TTC549 (cell line): ENCODE data around the gene SAPCD1.

ENCODE experiments used
- FAIRE-seq: peaks from 2 replicates; lab custom pipeline; 2012; peaks lifted over from hg19 to GRCh38; lab: Jason Lieb, UNC

The SAPCD1 gene

DNA sequence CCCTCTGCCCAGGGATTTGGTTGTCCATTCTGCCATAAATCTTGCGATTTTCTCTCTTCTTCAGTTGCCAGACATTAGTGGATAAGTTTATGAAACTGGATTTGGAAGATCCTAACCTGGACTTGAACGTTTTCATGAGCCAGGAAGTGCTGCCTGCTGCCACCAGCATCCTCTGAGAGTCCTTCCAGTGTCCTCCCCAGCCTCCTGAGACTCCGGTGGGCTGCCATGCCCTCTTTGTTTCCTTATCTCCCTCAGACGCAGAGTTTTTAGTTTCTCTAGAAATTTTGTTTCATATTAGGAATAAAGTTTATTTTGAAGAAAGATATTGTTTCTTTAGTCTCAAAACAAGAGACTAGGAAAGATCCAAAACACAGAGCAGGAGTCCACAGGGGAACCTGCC is at the start of gene SAPCD1:
TSS of gene SAPCD1 (plus strand) at position 301 of the 400 bp plus-strand sequence. CDS start 399 bp downstream, outside the sequence.
- no peak for FAIRE-seq

DNA sequence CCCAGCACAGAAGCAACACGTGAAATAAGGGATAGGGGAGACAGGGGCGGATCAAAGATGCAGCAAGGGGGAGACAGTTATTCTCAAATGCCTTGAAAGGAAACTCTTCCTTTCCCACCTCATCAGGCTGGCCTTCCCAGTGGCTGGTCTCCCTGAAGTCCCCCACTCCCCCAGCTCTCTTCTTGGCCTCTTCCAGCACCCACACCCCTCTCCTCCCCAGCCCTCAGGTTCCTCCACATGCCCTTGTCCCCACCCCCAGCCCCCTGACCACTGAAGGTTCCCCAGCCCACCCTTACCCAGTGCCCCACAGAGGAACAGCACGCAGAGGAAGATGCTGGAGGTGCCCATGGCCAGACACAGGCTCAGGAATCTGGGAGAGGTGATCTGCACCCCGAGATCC is 49.0 kb upstream of the SAPCD1 start:
- no peak for FAIRE-seq

DNA sequence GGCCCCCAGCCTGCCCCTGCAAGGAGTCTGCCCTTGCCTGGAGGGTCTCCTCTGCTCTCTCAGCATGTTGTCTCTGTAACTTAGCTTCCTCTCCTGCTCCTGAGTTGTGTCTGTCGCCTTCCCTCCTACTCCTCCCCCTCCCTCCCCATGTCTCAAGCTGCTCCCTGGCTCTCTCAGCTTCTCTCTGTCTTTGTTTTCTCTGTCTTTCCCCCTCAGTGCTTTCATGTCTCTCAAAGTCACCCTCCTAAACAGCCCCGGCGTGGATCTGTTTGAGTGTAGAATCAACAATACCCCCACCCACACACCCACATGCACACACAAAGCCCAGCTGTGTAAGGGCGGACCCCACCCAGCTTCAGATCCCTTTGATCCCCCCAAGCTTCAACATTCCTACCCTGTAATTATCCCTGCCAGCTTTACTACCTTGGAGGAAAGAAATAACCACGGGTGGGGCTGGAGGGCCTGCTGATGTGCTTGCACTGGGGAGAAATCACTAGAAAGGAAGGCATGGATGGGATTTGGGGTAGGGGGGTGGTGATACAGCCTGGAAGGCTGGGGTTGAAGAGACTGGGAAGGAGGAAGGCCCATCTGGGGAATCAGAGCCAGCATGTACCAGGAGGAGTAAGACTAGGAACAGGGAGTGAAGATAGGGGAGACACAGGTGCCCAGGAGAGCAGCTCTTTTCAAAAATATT is 48.3 kb upstream of the SAPCD1 start:
- no peak for FAIRE-seq

DNA sequence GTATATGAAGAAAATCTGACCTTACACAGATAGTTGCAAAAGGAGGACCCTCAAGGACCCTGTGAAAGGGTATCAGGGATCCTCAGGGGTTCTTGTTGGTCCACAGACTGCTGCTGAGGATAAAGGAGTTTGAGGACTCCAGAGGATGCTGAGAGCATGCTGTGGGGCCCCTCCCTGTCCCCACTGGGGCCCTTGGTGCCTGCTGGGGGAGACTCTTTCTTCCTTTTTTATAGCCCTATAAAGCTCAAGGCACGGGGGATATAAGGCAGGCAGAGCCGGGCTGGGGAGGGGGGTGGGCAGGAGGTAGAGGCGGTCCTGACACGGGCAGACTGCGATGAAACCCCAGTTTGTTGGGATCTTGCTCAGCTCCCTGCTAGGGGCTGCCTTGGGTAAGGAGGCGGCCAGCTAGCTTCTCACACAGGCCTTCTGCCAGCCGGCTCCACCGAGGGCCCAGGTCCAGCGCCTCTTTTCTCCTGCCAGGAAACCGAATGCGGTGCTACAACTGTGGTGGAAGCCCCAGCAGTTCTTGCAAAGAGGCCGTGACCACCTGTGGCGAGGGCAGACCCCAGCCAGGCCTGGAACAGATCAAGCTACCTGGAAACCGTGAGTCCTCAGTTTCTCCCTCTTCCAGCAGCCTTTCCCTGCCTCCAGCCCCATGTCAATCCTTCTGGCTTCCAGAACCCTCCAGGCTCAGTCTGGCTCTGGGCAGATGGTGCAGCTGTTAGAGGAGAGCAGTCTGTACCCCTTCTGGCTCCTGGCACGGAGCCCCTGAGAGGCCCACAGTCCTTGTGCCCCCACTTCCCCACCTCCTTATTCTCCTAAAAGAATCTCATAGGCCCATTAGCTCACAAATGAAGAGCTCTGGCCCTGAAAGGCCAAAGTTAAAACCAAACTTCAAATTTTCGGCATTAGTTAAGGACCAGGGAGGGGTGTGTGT is 47.2 kb upstream of the SAPCD1 start, which contains the start of gene LY6G6D:
TSS of gene LY6G6D (plus strand) at position 327 of the 937 bp plus-strand sequence. CDS start at position 335, 8 bp downstream.
- no peak for FAIRE-seq

DNA sequence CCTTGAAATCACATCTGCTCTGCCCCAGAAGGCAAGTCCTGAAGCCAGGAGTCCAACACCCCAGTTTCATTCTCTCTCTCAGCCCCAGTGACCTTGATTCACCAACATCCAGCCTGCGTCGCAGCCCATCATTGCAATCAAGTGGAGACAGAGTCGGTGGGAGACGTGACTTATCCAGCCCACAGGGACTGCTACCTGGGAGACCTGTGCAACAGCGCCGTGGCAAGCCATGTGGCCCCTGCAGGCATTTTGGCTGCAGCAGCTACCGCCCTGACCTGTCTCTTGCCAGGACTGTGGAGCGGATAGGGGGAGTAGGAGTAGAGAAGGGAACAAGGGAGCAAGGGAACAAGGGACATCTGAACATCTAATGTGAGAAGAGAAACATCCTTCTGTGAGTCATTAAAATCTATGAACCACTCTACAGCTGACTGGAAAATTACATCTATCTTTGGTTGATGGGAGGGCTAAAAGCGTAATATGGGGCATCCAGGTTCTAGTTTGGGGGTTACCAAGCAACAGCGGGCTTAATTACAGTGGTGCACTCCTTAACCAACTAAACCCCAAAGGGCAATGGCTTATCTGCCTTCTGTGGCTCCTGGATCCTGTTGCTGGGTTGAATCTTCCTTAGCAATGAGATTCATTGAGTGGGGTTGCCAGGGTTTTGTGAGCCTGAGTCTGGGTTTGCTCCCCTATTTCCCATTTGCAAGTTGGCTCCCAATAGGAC is 44.8 kb upstream of the SAPCD1 start:
- FAIRE-seq: no peak

DNA sequence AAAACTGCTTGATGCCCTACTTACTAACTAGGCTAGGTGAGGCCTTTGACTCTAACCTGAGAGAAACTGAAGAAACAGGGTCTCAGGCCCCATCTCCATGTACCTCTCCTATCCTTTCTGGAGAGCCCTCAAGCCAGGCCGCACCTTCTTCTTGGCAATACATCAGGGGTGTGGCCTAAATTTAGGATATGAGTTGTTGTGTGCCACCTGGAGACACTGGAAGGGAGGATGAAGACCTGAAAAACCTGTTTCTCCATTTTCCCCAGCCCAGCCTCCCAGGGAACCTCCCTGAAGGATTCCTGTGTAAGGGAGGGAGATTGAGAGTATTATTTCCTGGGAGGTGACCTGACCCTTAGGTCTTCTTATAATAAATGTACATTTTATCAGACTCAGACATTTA is 44.2 kb upstream of the SAPCD1 start:
- FAIRE-seq: no peak

DNA sequence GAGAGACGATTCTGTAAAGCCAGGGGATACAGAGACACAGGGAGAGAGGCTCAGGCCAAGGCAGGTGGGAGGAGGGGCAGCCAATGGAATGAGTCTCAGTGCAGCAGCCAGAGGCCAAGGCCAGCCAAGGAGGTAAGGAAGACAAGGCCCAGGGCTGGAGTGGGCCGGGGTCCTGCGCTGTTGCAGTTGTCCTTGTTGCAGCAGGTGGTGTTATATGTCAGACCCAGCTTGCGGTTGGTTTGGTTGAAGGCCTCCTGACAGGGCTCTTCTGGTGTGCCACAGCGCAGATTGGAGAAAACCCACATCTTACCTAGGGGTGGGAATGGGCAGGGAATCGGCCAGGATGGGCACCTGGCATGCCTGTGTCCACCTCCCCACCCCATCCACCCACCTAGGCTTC is 43.5 kb upstream of the SAPCD1 start:
- FAIRE-seq: no peak

DNA sequence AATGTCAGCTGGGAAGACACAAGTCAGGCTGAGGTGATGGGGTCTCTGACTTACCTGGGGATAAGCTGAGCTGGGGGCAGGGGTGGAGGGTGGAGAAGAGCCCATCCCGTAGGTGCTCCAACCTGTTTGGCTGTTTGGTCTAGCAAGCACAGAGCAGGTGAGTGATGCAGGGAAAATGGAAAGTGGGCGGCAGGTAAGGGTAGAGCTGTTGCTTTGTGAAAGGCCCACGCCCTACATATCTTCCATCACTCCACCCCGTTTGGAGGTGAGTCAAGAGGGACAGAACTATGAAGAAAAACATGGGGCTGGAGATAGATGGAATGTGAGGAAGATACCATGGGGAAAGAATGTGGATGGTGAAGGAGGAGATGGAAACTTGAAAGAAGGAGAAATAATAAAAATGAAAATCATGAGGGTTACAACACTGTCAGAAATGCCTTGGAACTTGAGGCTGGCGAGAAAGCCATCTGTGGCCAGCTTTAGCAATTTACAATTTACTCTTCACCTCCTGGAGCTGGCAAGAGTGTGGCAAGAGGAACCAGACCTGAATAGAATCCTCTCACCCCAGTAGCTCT is 42.2 kb upstream of the SAPCD1 start:
- no peak for FAIRE-seq

DNA sequence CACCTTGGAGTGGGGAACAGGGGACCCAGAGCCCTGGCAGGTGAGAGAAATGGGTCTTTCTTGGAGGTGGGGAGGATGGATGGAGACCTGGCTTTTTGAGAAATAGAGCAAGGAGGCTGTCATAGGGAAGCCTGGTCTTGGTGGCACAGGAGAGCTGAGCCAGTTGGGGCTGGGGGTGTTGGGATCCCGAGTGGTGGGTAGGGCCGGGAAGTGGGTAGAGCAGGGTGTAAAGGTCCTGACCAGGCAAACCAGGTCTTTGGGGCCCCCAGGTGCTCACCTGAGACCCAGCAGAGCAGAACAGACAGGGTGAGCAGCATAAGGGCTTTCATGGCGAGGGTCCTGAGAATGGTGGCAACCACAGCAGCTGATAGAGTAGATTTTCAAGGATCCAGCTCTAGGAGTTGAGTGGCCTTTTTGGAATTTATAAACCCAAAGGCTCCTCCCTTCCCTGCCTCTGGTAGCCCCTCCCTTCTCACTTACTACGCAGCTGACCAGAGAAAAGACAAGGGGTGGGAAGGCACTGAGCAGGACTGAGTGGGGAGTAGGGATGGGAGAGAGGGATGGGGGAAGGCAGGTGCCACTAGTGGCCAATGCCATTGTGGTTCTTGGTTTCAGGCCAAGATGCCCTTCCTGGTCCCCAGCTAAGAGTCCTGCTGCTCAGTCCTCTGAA is 41.0 kb upstream of the SAPCD1 start, which contains the start of gene LY6G6C:
TSS of gene LY6G6C (minus strand) at position 396 of the 670 bp plus-strand sequence. CDS start at position 329, 67 bp downstream.
- FAIRE-seq: no peak

DNA sequence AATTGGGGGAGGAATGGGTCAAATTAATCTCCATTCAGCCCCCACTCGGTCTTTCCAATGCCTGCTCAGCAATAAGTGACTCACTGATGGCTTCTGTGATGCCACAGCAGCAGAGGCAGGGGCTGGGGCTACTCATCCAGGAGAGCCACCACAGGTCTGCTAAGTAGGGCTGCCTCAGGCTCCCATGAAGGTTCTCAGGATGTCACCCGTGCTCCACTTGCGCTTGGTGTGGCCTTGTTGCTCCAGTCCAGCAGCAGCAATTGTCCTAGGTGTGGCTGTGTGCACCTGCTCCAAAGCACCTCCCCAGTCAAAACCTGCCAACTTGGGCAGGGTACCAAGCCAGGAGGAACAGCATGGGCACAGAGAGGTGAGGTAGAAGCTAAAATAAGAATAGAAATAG is 40.3 kb upstream of the SAPCD1 start:
- FAIRE-seq: no peak

- FAIRE-seq: no peak
Measured at GRCh38 chr6:31723245-31723979, 39.0 kb upstream of the SAPCD1 start, which contains the start of gene MPIG6B. Gene MPIG6B, plus strand, starts transcription at chr6:31723373. Its CDS starts 11 bp downstream, at chr6:31723384.

DNA sequence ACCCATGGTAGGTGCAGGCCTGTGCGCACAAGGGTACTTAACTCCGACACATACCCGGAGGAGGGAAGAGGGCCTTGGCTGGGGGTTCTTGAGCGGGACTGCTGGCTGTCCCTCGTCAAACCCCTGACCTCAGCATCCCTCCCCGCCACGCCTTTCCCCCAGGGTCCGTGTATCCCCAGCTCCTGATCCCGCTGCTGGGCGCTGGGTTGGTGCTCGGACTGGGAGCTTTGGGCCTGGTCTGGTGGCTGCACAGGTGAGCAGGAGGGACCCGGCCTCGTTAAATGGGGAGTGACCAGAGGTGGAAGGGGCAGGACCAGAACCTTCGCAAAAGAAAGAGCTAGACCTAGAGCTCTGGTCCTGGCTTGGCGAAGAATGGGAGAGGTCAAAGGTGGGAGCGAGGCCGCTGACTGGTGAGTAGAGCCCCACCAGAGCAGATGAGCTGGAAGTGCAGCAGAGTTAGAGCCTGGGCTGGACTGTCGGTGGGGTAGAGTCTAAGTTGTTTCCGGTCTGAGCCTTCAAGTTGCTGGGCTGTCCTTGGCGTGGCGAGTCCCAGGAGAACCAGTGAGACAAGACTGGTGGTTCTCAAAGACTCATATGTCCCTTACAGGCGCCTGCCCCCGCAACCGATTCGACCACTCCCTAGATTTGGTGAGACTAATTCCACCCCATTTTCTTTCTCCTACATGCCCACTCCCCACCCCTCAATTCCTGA is 38.3 kb upstream of the SAPCD1 start:
- FAIRE-seq: no peak

GRCh38 chr6:31725502-31726350 is 36.7 kb upstream of the SAPCD1 start:
- FAIRE-seq: no peak

DNA sequence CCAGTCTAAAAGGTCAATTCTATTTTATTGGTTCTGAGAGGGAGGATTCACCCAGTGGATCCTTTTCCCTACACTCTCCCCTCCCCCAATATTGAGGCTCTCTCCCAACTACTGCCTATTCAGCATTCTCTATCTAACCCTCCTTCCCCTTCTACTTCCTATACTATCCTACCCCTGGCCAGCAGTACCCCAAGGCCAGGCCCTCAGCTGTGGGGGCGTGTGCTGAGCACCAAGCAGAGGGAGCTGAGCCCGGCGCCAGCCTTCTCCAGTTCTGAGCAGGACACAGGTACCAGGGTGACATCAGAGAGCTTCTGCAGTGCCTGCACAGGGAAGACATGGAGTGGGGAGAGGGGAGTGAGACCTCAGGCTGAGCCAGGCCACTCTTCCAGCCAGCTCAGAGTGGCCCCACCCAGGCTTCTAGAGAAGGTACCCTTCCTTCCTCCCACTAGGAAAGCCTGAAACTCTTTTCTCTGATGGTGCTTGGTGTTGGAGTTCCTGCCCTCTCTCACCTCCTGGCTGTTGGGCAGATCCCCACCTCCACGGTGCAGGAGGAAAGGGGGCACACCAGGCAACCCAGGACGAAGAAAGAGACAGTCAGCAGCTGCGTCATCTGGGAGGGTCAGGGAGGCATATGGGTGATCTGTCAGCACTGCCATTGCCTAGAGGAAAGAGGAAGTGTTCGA is 35.3 kb upstream of the SAPCD1 start:
- no peak for FAIRE-seq

GRCh38 chr6:31727717-31728671 is 34.5 kb upstream of the SAPCD1 start:
- no peak for FAIRE-seq

DNA sequence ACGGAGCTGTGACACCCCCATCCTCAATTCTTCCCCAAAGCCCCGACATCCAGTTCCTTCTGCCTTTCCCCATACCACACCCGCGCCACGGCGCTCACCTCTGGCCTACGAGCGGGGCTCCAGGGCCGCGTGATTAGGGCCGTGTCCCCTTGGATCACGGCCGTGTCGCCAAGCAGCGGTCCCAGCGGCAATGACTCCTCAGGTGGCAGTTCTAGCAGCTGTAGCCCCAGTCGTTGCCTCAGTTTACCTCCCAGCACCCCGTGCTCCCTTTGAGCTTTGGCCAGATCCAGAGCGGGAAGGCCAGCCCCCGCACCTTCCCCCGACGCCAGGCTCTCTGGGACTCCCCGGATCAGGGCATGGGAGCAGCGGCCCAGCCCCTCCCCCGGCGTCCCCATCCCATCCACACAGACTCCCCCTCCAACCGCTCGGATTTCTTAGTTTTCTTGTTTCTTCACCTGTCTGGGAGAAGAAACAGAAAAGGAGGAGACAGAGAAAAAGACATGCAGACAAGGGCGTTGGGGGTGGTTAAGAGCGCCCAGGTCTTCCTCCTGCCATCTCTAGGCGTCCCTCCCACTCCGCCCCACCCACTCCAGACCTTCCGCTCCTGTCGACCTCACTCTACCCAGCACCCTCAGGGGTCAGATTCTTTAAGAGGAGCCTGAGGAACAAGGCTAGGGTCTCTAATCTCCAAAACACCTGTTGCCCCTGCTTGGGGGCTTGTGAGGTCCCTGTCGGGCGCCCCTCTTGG is 33.5 kb upstream of the SAPCD1 start, which contains the start of gene DDAH2:
TSS of gene DDAH2 (minus strand) at position 533 of the 748 bp plus-strand sequence. CDS start at position 395, 138 bp downstream.
- no peak for FAIRE-seq
